Activated CD8-positive, alpha-beta memory T cell treated with anti-CD3 and anti-CD28 coated beads for 36 hours (primary cell): ENCODE measurements around the gene ZNF789. TPM values are rescaled to one million over a fixed set of nuclear protein-coding genes. Genes with fewer than 3 reads are reported as not detected.

Source experiments
- CTCF ChIA-PET: fragments of 350-600 bp; sonication (Branson Sonifier 250); formaldehyde crosslinking; loops from one replicate; lab custom pipeline; 2021; ENCODE audit warnings: antibody characterized with exemption; lab: Charles Lee
- POLR2A ChIA-PET: fragments of 350-600 bp; sonication (Branson Sonifier 250); formaldehyde crosslinking; loops from one replicate; lab custom pipeline; 2021; ENCODE audit warnings: antibody characterized with exemption; lab: Charles Lee
- total RNA-seq, 2 experiments: library from RNA; stranded (reverse); gene quantifications; one replicate each; pipeline ENCODE4 v1.2.3, GENCODE V29; 2021

The ZNF789 gene
- total RNA-seq, 2 experiments from 2014 or later: 13.1 to 14.4 TPM

- CTCF ChIA-PET: no interaction called here
- POLR2A ChIA-PET: no interaction called here
Measured at GRCh38 chr7:99456288-99456687, 16.4 kb upstream of the ZNF789 start.

- POLR2A ChIA-PET: interaction anchor here (1.0 kb wide), 1 partner anchor 9 kb away, joined by 5 read pairs; the partner anchor contains the start of gene ATP5MF
- CTCF ChIA-PET: no interaction called here
Measured at GRCh38 chr7:99457050-99457649, 15.5 kb upstream of the ZNF789 start.

GRCh38 chr7:99457650-99458493, 14.8 kb upstream of the ZNF789 start:
- ChIA-PET CTCF (no interaction called here), POLR2A (interaction anchor here (1.0 kb wide), 1 partner anchor 8 kb away, joined by 5 read pairs; the partner anchor contains the start of gene ATP5MF)

- ChIA-PET CTCF (no interaction called here), POLR2A (interaction anchor here (0.6 kb wide), 1 partner anchor 9 kb away, joined by 3 read pairs; no protein-coding TSS in a partner anchor)
Measured at GRCh38 chr7:99459087-99459486, 13.6 kb upstream of the ZNF789 start.

GRCh38 chr7:99460651-99461050, 12.0 kb upstream of the ZNF789 start:
- POLR2A ChIA-PET: no interaction called here
- CTCF ChIA-PET: no interaction called here

- POLR2A ChIA-PET: no interaction called here
- CTCF ChIA-PET: no interaction called here
Measured at GRCh38 chr7:99461221-99461620, 11.5 kb upstream of the ZNF789 start.

GRCh38 chr7:99465421-99465768, 7.3 kb upstream of the ZNF789 start:
- POLR2A ChIA-PET: interaction anchor here (0.7 to 1.0 kb wide), 2 partner anchors 57 to 64 kb away, joined by 3 to 4 read pairs; partner anchors contain the start of genes BUD31 and PDAP1
- CTCF ChIA-PET: interaction anchor here (1.0 kb wide), 2 partner anchors 10 to 13 kb away, joined by 3 read pairs; no protein-coding TSS in a partner anchor

- ChIA-PET CTCF (no interaction called here), POLR2A (no interaction called here)
Measured at GRCh38 chr7:99468336-99468918, 4.3 kb upstream of the ZNF789 start.

- POLR2A ChIA-PET: no interaction called here
- CTCF ChIA-PET: no interaction called here
Measured at GRCh38 chr7:99469381-99470065, 3.2 kb upstream of the ZNF789 start.

GRCh38 chr7:99473315-99473596, 566 bp downstream of the ZNF789 start:
- POLR2A ChIA-PET: interaction anchor here (0.7 to 1.3 kb wide), 3 partner anchors 13 to 85 kb away, joined by 3 read pairs; partner anchors contain the start of genes ZNF394 and ZNF655
- CTCF ChIA-PET: no interaction called here

GRCh38 chr7:99476107-99476506, 3.4 kb downstream of the ZNF789 start:
- ChIA-PET CTCF (interaction anchor here (0.9 kb wide), 1 partner anchor 11 kb away, joined by 3 read pairs; no protein-coding TSS in a partner anchor), POLR2A (interaction anchor here (0.6 to 1.1 kb wide), 2 partner anchors 14 to 573 kb away, joined by 3 to 6 read pairs; no protein-coding TSS in a partner anchor)

- ChIA-PET POLR2A (interaction anchor here (0.5 kb wide), 2 partner anchors 9 to 77 kb away, joined by 3 to 5 read pairs; no protein-coding TSS in a partner anchor), CTCF (interaction anchor here (1.0 kb wide), 1 partner anchor 25 kb away, joined by 4 read pairs; the partner anchor contains the start of gene ZKSCAN5)
Measured at GRCh38 chr7:99478464-99479440, 6.1 kb downstream of the ZNF789 start.

- CTCF ChIA-PET: no interaction called here
- POLR2A ChIA-PET: no interaction called here
Measured at GRCh38 chr7:99485094-99485493, 12.4 kb downstream of the ZNF789 start.

- CTCF ChIA-PET: no interaction called here
- POLR2A ChIA-PET: interaction anchor here (0.7 to 1.3 kb wide), 2 partner anchors 10 to 561 kb away, joined by 3 to 4 read pairs; no protein-coding TSS in a partner anchor
Measured at GRCh38 chr7:99489235-99489634, 16.5 kb downstream of the ZNF789 start.

- POLR2A ChIA-PET: interaction anchor here (0.8 kb wide), 1 partner anchor 9 kb away, joined by 4 read pairs; the partner anchor contains the start of gene ZNF394
- CTCF ChIA-PET: no interaction called here
Measured at GRCh38 chr7:99490878-99491277, 18.2 kb downstream of the ZNF789 start.

GRCh38 chr7:99493823-99494222, 21.1 kb downstream of the ZNF789 start:
- ChIA-PET POLR2A (no interaction called here), CTCF (no interaction called here)

GRCh38 chr7:99497766-99498545, 25.3 kb downstream of the ZNF789 start:
- CTCF ChIA-PET: interaction anchor here (1.0 kb wide), 1 partner anchor 59 kb away, joined by 3 read pairs; no protein-coding TSS in a partner anchor
- POLR2A ChIA-PET: interaction anchor here (3.6 kb wide), 1 partner anchor 61 kb away, joined by 21 read pairs; the partner anchor contains the start of gene ZNF655
